HG03439 (cell line): ENCODE results near the gene STX12.
"Not testable (repeated sequence)": the region's sequence is repeated elsewhere in the genome, so short reads cannot be mapped to it uniquely, and the experiment has no call there.

Experiments used
- ATAC-seq: cut with Tn5 transposase; IDR thresholded peaks from one replicate; pipeline ENCODE4 v1.9.1; 2021; ENCODE audit warnings: mild to moderate bottlenecking, moderate library complexity; ENCODE audit not compliant: unreplicated experiment

STX12 gene

GRCh38 chr1:27774654-27775053 lies 1.6 kb downstream of the STX12 start:
- no peak for ATAC-seq

- not testable (repeated sequence) for ATAC-seq
Observed at GRCh38 chr1:27775336-27775735, 2.3 kb downstream of the STX12 start.

- not testable (repeated sequence) for ATAC-seq
Observed at GRCh38 chr1:27776276-27776675, 3.3 kb downstream of the STX12 start.

DNA sequence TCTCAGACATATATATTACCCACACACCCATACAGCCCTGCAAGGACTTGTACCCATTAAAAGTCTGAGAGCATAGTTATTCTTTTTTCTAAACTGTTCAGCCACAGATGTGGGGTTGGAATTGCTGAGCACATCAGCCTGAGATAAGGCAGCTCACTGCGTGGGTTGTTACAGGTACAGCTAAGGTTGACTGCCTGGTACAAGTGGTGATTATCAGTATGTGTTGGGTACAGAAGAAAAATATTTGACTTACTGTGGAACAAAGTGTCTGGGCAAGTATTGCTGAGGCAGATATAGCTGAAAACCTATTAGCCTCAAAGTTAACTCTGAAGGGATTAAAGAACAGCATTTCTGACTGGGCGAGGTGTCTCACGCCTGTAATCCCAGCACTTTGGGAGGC lies 5.0 kb downstream of the STX12 start:
- ATAC-seq: no peak

GRCh38 chr1:27779122-27779521 lies 6.1 kb downstream of the STX12 start:
- no peak for ATAC-seq

DNA sequence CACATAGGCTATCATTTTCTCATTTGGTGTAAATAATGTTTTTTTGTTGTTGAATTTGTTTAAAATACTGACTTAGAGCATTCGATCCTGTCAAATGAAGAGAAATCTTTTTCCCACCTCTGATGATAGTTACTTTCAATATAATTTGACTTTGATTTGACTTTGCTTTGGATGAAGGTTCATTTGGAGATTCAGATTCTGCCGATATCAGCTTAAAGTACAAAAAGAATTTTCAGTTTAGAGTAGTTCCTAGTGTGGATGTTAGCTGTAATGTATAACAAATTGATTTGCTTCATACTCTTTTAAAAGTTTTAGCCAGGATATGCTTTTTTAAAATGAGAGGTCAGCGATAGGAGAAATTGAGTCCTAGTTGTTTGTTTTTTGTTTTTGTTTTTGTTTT lies 9.9 kb downstream of the STX12 start:
- ATAC-seq: no peak

DNA sequence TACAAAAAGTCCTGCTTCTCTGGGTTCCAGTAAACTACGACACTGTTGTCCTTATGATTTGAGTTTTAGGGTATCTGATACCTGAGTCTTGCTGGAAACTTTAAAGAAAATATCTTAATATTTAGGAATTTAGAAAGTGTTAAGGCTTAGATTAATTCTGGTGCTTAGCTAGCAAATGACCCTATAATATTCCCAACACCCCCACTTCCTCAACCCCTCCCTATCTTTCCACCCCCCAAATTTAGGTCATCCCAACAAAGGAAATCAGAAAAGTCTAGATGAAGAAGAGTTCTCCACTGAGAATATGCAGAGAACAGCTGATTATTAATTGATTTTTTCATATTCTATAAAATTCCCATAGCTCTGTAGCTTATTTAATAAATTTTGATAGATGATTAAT lies 11.7 kb downstream of the STX12 start:
- no peak for ATAC-seq

DNA sequence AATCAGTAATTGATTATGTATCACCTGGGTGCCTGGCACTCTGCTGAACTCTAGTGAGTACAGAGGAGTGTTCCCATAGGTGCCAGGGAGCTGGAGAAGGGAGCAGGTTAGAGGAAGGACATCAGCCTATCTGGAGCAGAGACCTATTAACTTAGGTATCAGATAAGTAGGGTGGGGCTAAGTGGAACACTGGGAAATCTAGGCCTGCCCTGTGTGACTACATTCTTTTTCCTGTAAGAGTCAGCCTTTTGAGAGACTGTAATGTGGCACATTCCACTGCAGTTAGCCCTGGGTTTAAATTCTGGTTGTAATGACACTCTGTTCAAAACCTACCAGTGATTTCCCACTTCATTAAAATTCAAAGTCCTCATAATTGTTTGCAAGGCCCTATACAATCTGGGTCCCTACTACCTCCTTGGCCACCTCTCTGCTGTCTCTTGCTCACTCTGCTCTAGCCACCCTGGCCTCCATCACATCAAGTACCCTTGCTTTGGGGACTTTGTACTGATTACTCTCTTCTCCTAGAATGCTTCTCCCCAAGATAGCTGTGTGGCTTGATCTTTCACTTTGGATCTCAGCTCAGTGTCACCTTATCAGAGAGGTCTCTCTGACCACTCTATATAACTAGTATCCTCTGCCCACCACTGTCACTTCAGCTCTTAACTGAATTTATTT lies 12.9 kb downstream of the STX12 start:
- ATAC-seq: no peak

- ATAC-seq: no peak
Observed at GRCh38 chr1:27787895-27788294, 14.9 kb downstream of the STX12 start.

- no peak for ATAC-seq
Observed at GRCh38 chr1:27789540-27790041, 16.6 kb downstream of the STX12 start.

DNA sequence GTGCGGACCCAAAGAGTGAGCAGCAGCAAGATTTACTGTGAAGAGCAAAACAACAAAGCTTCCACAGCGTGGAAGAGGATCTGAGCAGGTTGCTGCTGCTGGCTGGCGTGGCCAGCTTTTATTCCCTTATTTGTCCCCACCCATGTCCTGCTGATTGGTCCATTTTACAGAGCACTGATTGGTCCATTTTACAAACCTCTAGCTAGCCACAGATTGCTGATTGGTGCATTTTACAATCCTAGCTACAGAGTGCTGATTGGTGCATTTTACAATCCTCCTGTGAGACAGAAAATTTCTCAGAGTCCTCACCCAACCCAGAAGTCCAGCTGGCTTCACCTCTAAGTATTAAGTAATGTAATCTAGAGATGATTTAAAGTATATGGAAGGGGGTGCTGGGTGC lies 17.3 kb downstream of the STX12 start:
- ATAC-seq: not testable (repeated sequence)

- ATAC-seq: no peak
Observed at GRCh38 chr1:27795601-27796000, 22.6 kb downstream of the STX12 start.

DNA sequence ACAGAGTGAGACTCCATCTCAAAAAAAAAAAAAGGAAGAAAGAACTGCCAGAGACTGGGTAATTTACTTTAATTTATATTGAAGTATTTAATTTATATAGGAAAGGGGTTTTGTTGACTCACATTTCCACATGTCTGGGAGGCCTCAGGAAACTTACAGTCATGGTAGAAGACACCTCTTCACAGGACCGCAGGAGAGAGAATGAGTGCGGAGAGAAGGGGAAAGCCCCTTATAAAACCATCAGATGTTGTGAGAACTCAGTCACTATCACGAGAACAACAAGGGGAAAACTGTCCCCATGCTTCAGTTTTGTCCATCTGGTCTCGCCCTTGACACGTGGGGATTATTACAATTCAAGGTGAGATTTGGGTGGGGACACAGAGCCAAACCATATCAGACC lies 31.8 kb downstream of the STX12 start:
- ATAC-seq: no peak

DNA sequence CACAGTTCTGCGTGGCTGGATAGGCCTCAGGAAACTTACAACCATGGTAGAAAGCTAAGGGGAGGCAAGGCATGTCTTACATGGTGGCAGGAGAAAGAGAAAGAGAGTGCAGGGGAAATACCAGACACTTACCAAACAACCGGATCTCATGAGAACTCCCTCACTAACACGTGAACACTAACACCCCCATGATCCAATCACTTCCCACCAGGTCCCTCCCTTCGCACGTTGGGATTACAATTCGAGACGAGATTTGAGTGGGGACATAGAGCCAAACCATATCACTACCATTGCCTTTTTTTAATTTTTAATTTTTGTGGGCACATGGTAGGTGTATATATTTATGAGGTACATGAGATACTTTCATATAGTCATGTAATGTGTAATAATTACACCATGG lies 33.7 kb downstream of the STX12 start:
- no peak for ATAC-seq

- no peak for ATAC-seq
Observed at GRCh38 chr1:27807385-27807784, 34.4 kb downstream of the STX12 start.

GRCh38 chr1:27808131-27808530 lies 35.1 kb downstream of the STX12 start:
- not testable (repeated sequence) for ATAC-seq

- no peak for ATAC-seq
Observed at GRCh38 chr1:27809883-27810282, 36.9 kb downstream of the STX12 start.

DNA sequence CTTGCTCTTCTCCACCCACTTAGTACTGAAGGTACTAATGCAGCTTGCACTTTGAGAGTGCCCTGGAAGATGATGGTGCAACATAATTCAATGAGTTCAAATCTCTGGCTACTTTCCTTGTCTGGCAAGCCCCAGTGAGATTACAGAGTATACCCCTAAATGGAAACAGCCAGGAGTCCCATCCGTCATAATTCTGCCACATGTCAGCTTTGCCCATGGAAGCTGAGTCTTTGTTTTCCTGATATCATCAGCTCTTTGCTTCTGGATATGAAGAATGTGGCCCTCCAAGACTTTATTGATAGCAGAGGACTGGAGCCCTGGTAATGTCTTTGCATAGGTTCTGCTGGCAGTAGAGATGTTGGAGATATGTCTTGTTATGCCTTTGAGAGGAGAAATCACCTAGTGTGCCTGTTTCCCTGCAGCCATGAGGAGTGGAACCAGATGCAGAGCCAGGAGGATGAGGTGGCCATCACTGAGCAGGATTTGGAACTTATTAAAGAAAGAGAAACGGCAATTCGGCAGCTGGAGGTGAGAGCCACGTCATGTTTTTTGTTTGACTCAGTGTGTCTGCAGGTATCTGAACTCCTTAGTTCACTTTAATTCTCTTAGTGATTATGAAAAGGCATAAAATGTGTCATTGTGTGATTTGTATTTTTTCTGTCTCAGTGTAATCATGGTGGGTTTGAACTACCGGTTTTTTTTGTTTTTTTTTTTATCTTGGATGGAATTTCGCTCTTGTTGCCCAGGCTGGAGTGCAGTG lies 38.9 kb downstream of the STX12 start:
- ATAC-seq: no peak

DNA sequence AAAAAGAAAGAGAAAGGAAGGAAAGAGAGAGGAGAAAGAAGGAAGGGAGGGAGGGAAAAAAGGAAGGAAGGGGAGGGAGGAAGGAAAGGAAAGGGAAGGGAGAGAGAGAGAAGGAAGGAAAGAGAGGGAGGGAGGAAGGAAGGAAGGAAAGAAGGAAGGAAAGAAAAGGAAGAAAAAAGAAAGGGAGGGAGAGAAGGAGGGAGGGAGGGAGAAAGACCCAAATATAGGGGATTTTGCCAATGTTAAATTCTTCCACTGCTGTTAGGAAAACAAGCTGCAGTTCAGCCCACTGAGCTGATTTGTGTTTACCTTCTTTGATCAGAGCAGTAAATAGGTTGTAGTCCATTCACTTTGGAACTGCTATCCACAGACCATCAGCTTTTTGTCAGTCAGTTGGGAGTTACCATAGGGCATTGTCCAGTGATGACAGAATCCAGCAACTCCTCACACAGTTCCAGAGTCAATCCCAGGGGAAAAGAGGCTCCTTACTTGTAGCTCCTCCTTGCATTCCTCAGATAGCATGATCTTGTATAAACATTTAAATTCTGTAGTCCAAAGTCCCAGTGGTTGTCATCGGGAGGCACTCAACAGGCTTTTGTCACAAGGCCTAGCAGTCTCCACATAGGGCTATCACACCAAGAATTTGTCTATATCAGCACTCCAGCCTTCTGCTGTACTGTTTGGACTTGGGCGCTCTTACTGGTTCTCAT lies 44.1 kb downstream of the STX12 start:
- ATAC-seq: no peak

- no peak for ATAC-seq
Observed at GRCh38 chr1:27821761-27822315, 48.8 kb downstream of the STX12 start.

DNA sequence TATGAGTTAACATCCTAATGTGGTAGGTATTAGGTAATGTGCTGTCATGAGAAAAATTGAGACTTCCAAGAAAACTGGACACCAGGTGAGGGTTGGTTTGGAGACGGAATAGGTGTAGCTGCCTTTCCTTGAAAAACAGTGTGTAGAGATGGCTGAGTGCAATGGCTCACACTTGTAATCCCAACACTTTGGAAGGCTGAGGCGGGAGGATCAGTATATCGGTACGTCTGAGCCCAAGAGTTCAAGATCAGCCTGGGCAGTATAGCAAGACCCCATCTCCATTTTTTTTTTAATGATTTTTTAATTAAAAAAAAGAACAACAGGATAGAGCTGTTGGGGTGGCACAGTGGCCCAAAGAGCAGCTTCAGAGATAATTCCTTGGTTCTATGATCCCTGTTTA lies 50.8 kb downstream of the STX12 start:
- no peak for ATAC-seq
